Coronary artery (tissue), 2 donors: ENCODE results near the gene S100B.

ENCODE experiments used
- DNase-seq: peaks from one replicate; pipeline ENCODE4 v3.0.0-alpha.2; 2017; ENCODE audit warnings: low spot score
- H3K27ac ChIP-seq, 2 donors: fragments of 200-600 bp; sonication (generic); one replicate each; pipeline ENCODE4 v1.5.1; 2016 to 2019
- H3K4me3 ChIP-seq: fragments of 200-600 bp; sonication (generic); 2 replicates; pipeline ENCODE4 v1.5.1; 2016; ENCODE audit warnings: mild to moderate bottlenecking, moderate library complexity
- CTCF ChIP-seq: fragments of 200-600 bp; sonication (generic); IDR thresholded peaks from one replicate; pipeline ENCODE4 v1.5.1; 2019; ENCODE audit warnings: antibody characterized with exemption

Gene S100B

GRCh38 chr21:46603228-46603627, 1.7 kb downstream of the S100B start:
- no peak for TF ChIP-seq CTCF
- H3K27ac ChIP-seq = no peak overlapping the region
- H3K4me3 ChIP-seq = no peak overlapping the region
- DNase-seq = no peak

GRCh38 chr21:46600978-46601377, 3.9 kb downstream of the S100B start:
- H3K27ac ChIP-seq = no peak overlapping the region
- H3K4me3 ChIP-seq = no peak overlapping the region
- DNase-seq = no peak
- no peak for TF ChIP-seq CTCF

GRCh38 chr21:46600305-46600704, 4.6 kb downstream of the S100B start:
- no peak for TF ChIP-seq CTCF
- Histone ChIP-seq H3K27ac (no peak overlapping the region), H3K4me3 (no peak overlapping the region)
- no peak for DNase-seq

- Histone ChIP-seq H3K27ac (no peak overlapping the region), H3K4me3 (no peak overlapping the region)
- no peak for TF ChIP-seq CTCF
- DNase-seq = no peak
Observed at GRCh38 chr21:46598581-46599572, 6.0 kb downstream of the S100B start.

- no peak for TF ChIP-seq CTCF
- H3K4me3 ChIP-seq = no peak overlapping the region
- no peak overlapping the region for H3K27ac ChIP-seq
- no peak for DNase-seq
Observed at GRCh38 chr21:46597896-46598343, 7.0 kb downstream of the S100B start.

- no peak for TF ChIP-seq CTCF
- H3K4me3 ChIP-seq = no peak overlapping the region
- no peak overlapping the region for H3K27ac ChIP-seq
- no peak for DNase-seq
Observed at GRCh38 chr21:46597031-46597430, 7.9 kb downstream of the S100B start.

- Histone ChIP-seq H3K27ac (no peak overlapping the region), H3K4me3 (no peak overlapping the region)
- TF ChIP-seq CTCF = no peak
- no peak for DNase-seq
Observed at GRCh38 chr21:46596201-46596600, 8.7 kb downstream of the S100B start.
